Ishikawa (cell line): Measurements from ENCODE around the gene IGSF22.

Experiments
- CEBPB ChIP-seq: IDR thresholded peaks from 2 replicates; pipeline ENCODE4 v1.6.1; 2012
- CREB1 ChIP-seq: IDR thresholded peaks from 2 replicates; pipeline ENCODE4 v1.6.1; 2012; ENCODE audit warnings: low read depth
- EGR1 ChIP-seq: IDR thresholded peaks from 2 replicates; pipeline ENCODE4 v1.6.1; 2012
- EP300 ChIP-seq: IDR thresholded peaks from 2 replicates; pipeline ENCODE4 v1.6.1; 2012; ENCODE audit warnings: borderline replicate concordance
- FOXM1 ChIP-seq: IDR thresholded peaks from 2 replicates; pipeline ENCODE4 v1.6.1; 2012; ENCODE audit warnings: low read depth, borderline replicate concordance
- MAX ChIP-seq: IDR thresholded peaks from 2 replicates; pipeline ENCODE4 v1.6.1; 2012
- NFIC ChIP-seq: IDR thresholded peaks from 2 replicates; pipeline ENCODE4 v1.6.1; 2012
- RAD21 ChIP-seq: IDR thresholded peaks from 2 replicates; pipeline ENCODE4 v1.6.1; 2012; ENCODE audit warnings: low read depth
- REST ChIP-seq: IDR thresholded peaks from 2 replicates; pipeline ENCODE4 v1.6.1; 2012; ENCODE audit warnings: low read depth, mild to moderate bottlenecking
- TAF1 ChIP-seq: IDR thresholded peaks from 2 replicates; pipeline ENCODE4 v1.6.1; 2012; ENCODE audit warnings: low read depth, mild to moderate bottlenecking
- TCF12 ChIP-seq: IDR thresholded peaks from 2 replicates; pipeline ENCODE4 v1.6.1; 2012; ENCODE audit warnings: low read depth
- TEAD4 ChIP-seq: IDR thresholded peaks from 2 replicates; pipeline ENCODE4 v1.6.1; 2012
- USF1 ChIP-seq: IDR thresholded peaks from 2 replicates; pipeline ENCODE4 v1.6.1; 2012
- YY1 ChIP-seq: IDR thresholded peaks from 2 replicates; pipeline ENCODE4 v1.6.1; 2012; ENCODE audit warnings: low read depth
- ZBTB7A ChIP-seq: IDR thresholded peaks from 2 replicates; pipeline ENCODE4 v1.6.1; 2012; ENCODE audit warnings: low read depth

IGSF22 gene

GRCh38 chr11:18701614-18702216 is 24.3 kb downstream of the IGSF22 start:
- TF ChIP-seq USF1 (no peak), YY1 (no peak)

GRCh38 chr11:18700872-18701271 is 25.1 kb downstream of the IGSF22 start:
- no peak for TF ChIP-seq TCF12

GRCh38 chr11:18700375-18700774 is 25.6 kb downstream of the IGSF22 start:
- no peak for TF ChIP-seq CREB1
- peak; percentile 45 for TF ChIP-seq TCF12
- 0 out of 2 replicates have a peak, but pooled peaks have one; percentile 35 for TF ChIP-seq TEAD4
- TF ChIP-seq CEBPB = no peak
- TF ChIP-seq RAD21 = no peak
- TF ChIP-seq USF1 = no peak
- TF ChIP-seq YY1 = no peak
- TF ChIP-seq TAF1 = no peak

GRCh38 chr11:18699848-18700261 is 26.1 kb downstream of the IGSF22 start:
- no peak for TF ChIP-seq REST
- no peak for TF ChIP-seq ZBTB7A
- TF ChIP-seq RAD21 = no peak
- TF ChIP-seq TAF1 = no peak
- no peak for TF ChIP-seq TCF12
- TF ChIP-seq TEAD4 = no peak
- TF ChIP-seq CEBPB = no peak
- no peak for TF ChIP-seq YY1
- no peak for TF ChIP-seq EP300
- no peak for TF ChIP-seq MAX

GRCh38 chr11:18699269-18699596 is 26.8 kb downstream of the IGSF22 start:
- TF ChIP-seq TAF1 (no peak), USF1 (no peak), MAX (no peak), YY1 (no peak), TEAD4 (no peak), TCF12 (no peak), EGR1 (no peak), ZBTB7A (no peak), FOXM1 (no peak), EP300 (no peak), REST (no peak), NFIC (no peak), CEBPB (no peak), RAD21 (no peak), CREB1 (no peak)

- TF ChIP-seq EGR1 (peak; percentile 30; the same call in 1 of the 2 replicates), RAD21 (no peak), USF1 (peak; percentile 88), TCF12 (no peak), ZBTB7A (peak; percentile 65; the same call in 1 of the 2 replicates), NFIC (peak; percentile 68), CREB1 (peak; percentile 47; the same call in 1 of the 2 replicates), MAX (peak; percentile 61; the same call in 1 of the 2 replicates), TAF1 (peak; percentile 67; the same call in 1 of the 2 replicates), EP300 (no peak)
Observed at GRCh38 chr11:18698341-18699268, 27.4 kb downstream of the IGSF22 start, which contains the start of gene TMEM86A. Gene TMEM86A, plus strand, starts transcription at chr11:18698779. Its CDS starts 108 bp downstream, at chr11:18698887.
